ENCODE data around the gene GAREM1.

GAREM1 gene

GRCh38 chr18:32332708-32333107 lies 138.0 kb downstream of the GAREM1 start:
- Histone ChIP-seq H3K27ac (no peak overlapping the region), H3K9ac (ENCODE audit: insufficient read length) (no peak overlapping the region), H3K9me3 (ENCODE audit: low read depth, low read length) (no peaks in the 10 kb centered on the region), H3K4me3 (no peak overlapping the region), H3K36me3 (ENCODE audit: insufficient read depth, low read length) (no peaks in the 10 kb centered on the region)
- no peak for DNase-seq (ENCODE audit: low read depth, low spot score)
- no peak for TF ChIP-seq FOXP2 (optimal IDR thresholded peaks at IDR 0.05; ENCODE audit: control extremely low read depth, extremely low read length, insufficient read depth)
- no peak for TF ChIP-seq EZH2 (IDR thresholded peaks at IDR 0.05)
- no peak for TF ChIP-seq POLR2AphosphoS5 (IDR thresholded peaks at IDR 0.05; ENCODE audit: borderline replicate concordance, low read depth, low read length)

- DNase-seq (ENCODE audit: low read depth, low spot score), result no peak
Measured at GRCh38 chr18:32328974-32329373, 141.7 kb downstream of the GAREM1 start.

GRCh38 chr18:32328379-32328778 lies 142.3 kb downstream of the GAREM1 start:
- no peaks in the 10 kb centered on the region for H3K36me3 ChIP-seq (ENCODE audit: insufficient read depth, low read length)

More at GRCh38 chr18:32328974-32329373, 141.7 kb downstream of the GAREM1 start:
- no peak for TF ChIP-seq FOXP2 (optimal IDR thresholded peaks at IDR 0.05; ENCODE audit: control extremely low read depth, extremely low read length, insufficient read depth)
- TF ChIP-seq POLR2AphosphoS5 (IDR thresholded peaks at IDR 0.05; ENCODE audit: borderline replicate concordance, low read depth, low read length), result no peak
- no peak for TF ChIP-seq EZH2 (IDR thresholded peaks at IDR 0.05)
- no peak overlapping the region for H3K27ac ChIP-seq
- no peaks in the 10 kb centered on the region for H3K9me3 ChIP-seq (ENCODE audit: low read depth, low read length)
- no peak overlapping the region for H3K9ac ChIP-seq (ENCODE audit: insufficient read length)
- H3K4me3 ChIP-seq, result no peak overlapping the region
- H3K36me3 ChIP-seq (ENCODE audit: insufficient read depth, low read length), result no peaks in the 10 kb centered on the region

GRCh38 chr18:32326450-32327308 lies 144.0 kb downstream of the GAREM1 start:
- no peak overlapping the region for H3K4me3 ChIP-seq
- H3K27ac ChIP-seq, result no peak overlapping the region
- H3K36me3 ChIP-seq (ENCODE audit: insufficient read depth, low read length), result no peaks in the 10 kb centered on the region
- no peak overlapping the region for H3K9ac ChIP-seq (ENCODE audit: insufficient read length)
- H3K9me3 ChIP-seq (ENCODE audit: low read depth, low read length), result no peaks in the 10 kb centered on the region
- DNase-seq (ENCODE audit: low read depth, low spot score), result no peak
- TF ChIP-seq POLR2AphosphoS5 (IDR thresholded peaks at IDR 0.05; ENCODE audit: borderline replicate concordance, low read depth, low read length), result no peak
- no peak for TF ChIP-seq EZH2 (IDR thresholded peaks at IDR 0.05)
- no peak for TF ChIP-seq FOXP2 (optimal IDR thresholded peaks at IDR 0.05; ENCODE audit: control extremely low read depth, extremely low read length, insufficient read depth)

More at GRCh38 chr18:32328379-32328778, 142.3 kb downstream of the GAREM1 start:
- no peak for DNase-seq (ENCODE audit: low read depth, low spot score)
- Histone ChIP-seq H3K9ac (ENCODE audit: insufficient read length) (no peak overlapping the region), H3K9me3 (ENCODE audit: low read depth, low read length) (no peaks in the 10 kb centered on the region), H3K27ac (no peak overlapping the region), H3K4me3 (no peak overlapping the region)
- TF ChIP-seq FOXP2 (optimal IDR thresholded peaks at IDR 0.05; ENCODE audit: control extremely low read depth, extremely low read length, insufficient read depth), result no peak
- no peak for TF ChIP-seq EZH2 (IDR thresholded peaks at IDR 0.05)
- no peak for TF ChIP-seq POLR2AphosphoS5 (IDR thresholded peaks at IDR 0.05; ENCODE audit: borderline replicate concordance, low read depth, low read length)

- TF ChIP-seq POLR2AphosphoS5 (IDR thresholded peaks at IDR 0.05; ENCODE audit: borderline replicate concordance, low read depth, low read length), result no peak
- no peak for TF ChIP-seq FOXP2 (optimal IDR thresholded peaks at IDR 0.05; ENCODE audit: control extremely low read depth, extremely low read length, insufficient read depth)
- TF ChIP-seq EZH2 (IDR thresholded peaks at IDR 0.05), result no peak
- Histone ChIP-seq H3K27ac (no peak overlapping the region), H3K36me3 (ENCODE audit: insufficient read depth, low read length) (no peaks in the 10 kb centered on the region), H3K9ac (ENCODE audit: insufficient read length) (no peak overlapping the region), H3K9me3 (ENCODE audit: low read depth, low read length) (no peaks in the 10 kb centered on the region), H3K4me3 (no peak overlapping the region)
- DNase-seq (ENCODE audit: low read depth, low spot score), result no peak
Measured at GRCh38 chr18:32324181-32324580, 146.5 kb downstream of the GAREM1 start.

- DNase-seq (ENCODE audit: low read depth, low spot score), result no peak
- Histone ChIP-seq H3K9me3 (ENCODE audit: low read depth, low read length) (no peaks in the 10 kb centered on the region), H3K27ac (no peak overlapping the region), H3K9ac (ENCODE audit: insufficient read length) (no peak overlapping the region), H3K36me3 (ENCODE audit: insufficient read depth, low read length) (no peaks in the 10 kb centered on the region), H3K4me3 (no peak overlapping the region)
- TF ChIP-seq POLR2AphosphoS5 (IDR thresholded peaks at IDR 0.05; ENCODE audit: borderline replicate concordance, low read depth, low read length) (no peak), EZH2 (IDR thresholded peaks at IDR 0.05) (no peak), FOXP2 (optimal IDR thresholded peaks at IDR 0.05; ENCODE audit: control extremely low read depth, extremely low read length, insufficient read depth) (no peak)
Measured at GRCh38 chr18:32321826-32322225, 148.9 kb downstream of the GAREM1 start.

- Histone ChIP-seq H3K27ac (no peak overlapping the region), H3K9me3 (ENCODE audit: low read depth, low read length) (no peaks in the 10 kb centered on the region), H3K36me3 (ENCODE audit: insufficient read depth, low read length) (no peaks in the 10 kb centered on the region), H3K9ac (ENCODE audit: insufficient read length) (no peak overlapping the region), H3K4me3 (no peak overlapping the region)
- no peak for DNase-seq (ENCODE audit: low read depth, low spot score)
- no peak for TF ChIP-seq EZH2 (IDR thresholded peaks at IDR 0.05)
- TF ChIP-seq POLR2AphosphoS5 (IDR thresholded peaks at IDR 0.05; ENCODE audit: borderline replicate concordance, low read depth, low read length), result no peak
- no peak for TF ChIP-seq FOXP2 (optimal IDR thresholded peaks at IDR 0.05; ENCODE audit: control extremely low read depth, extremely low read length, insufficient read depth)
Measured at GRCh38 chr18:32319084-32319483, 151.6 kb downstream of the GAREM1 start.

- H3K36me3 ChIP-seq (ENCODE audit: insufficient read depth, low read length), result no peaks in the 10 kb centered on the region
- no peak overlapping the region for H3K4me3 ChIP-seq
- H3K9ac ChIP-seq (ENCODE audit: insufficient read length), result no peak overlapping the region
- TF ChIP-seq FOXP2 (optimal IDR thresholded peaks at IDR 0.05; ENCODE audit: control extremely low read depth, extremely low read length, insufficient read depth) (no peak), POLR2AphosphoS5 (IDR thresholded peaks at IDR 0.05; ENCODE audit: borderline replicate concordance, low read depth, low read length) (no peak), EZH2 (IDR thresholded peaks at IDR 0.05) (no peak)
- no peaks in the 10 kb centered on the region for H3K9me3 ChIP-seq (ENCODE audit: low read depth, low read length)
- DNase-seq (ENCODE audit: low read depth, low spot score), result no peak
- no peak overlapping the region for H3K27ac ChIP-seq
Measured at GRCh38 chr18:32318581-32318980, 152.1 kb downstream of the GAREM1 start.

Data from SK-N-MC (cell line).